ENCODE data around the gene GAS6.

- no peak for TF ChIP-seq CTCF (IDR thresholded peaks at IDR 0.05)
- TF ChIP-seq POLR2A (IDR thresholded peaks at IDR 0.05) = no peak
These were observed 70.2 kb downstream of the GAS6 start for GRCh38 chr13:113793718-113794085.

Data from adrenal gland (tissue), 5 donors.